ENCODE results near the gene PTPRG. TPM values are rescaled to one million over a fixed set of nuclear protein-coding genes. Genes with fewer than 3 reads are reported as not detected.

PTPRG gene
- total RNA-seq, 3 donors from 2014 or later (not counting 1 experiment from before 2014, with no cell fraction given) = 1.0 to 2.9 (median 2.5) TPM

DNA sequence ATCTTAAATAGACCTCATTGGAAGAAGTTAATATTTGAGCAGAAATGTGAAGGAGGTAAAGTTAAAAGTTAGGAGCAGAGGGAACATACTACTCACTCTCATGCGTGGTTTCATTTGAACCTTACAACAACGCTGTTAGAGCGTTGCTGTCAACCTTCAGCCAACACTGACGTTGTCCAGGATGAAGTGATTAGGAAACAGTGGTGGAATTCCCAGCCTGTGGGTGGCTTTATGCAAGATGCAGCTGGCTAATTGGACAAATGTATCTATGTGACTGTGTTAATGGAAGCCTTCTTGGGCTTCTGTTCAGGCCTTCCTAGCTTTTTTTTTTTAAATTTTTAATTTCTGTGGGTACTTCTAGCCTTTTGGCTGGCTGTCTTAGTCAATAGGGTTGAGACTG lies 40.5 kb downstream of the PTPRG start:
- ATAC-seq (no peak), DNase-seq (no peak)
- no peaks in the 10 kb centered on the region for H3K27me3 Mint-ChIP-seq (ENCODE audit: low read depth in 2 of 2)
- no peak overlapping the region for H3K4me3 Mint-ChIP-seq
- H3K27ac Mint-ChIP-seq = no peak overlapping the region
- Histone ChIP-seq H3K36me3 (ENCODE audit: control insufficient read depth, insufficient read depth, low read length) (no peaks in the 10 kb centered on the region), H3K4me3 (ENCODE audit: low read length) (no peak overlapping the region), H3K4me1 (ENCODE audit: control insufficient read depth, insufficient read depth, low read length) (no peaks in the 10 kb centered on the region), H3K27me3 (ENCODE audit: control insufficient read depth, insufficient read depth, low read length) (no peaks in the 10 kb centered on the region), H3K27ac (ENCODE audit: low read length) (no peak overlapping the region), H3K9me3 (ENCODE audit: control insufficient read depth, insufficient read depth, low read length) (no peaks in the 10 kb centered on the region)
- intact Hi-C loops (cut with micrococcal nuclease) = no loop called here
- 94% methylated on average over 4 of the region's 4 CpGs for WGBS (ENCODE audit: insufficient coverage)
- no peaks in the 10 kb centered on the region for H3K36me3 Mint-ChIP-seq
- H3K9me3 Mint-ChIP-seq = peaks cover 0 to 4% of the 10 kb centered on the region in 2 donors
- TF ChIP-seq, protein P1, sequence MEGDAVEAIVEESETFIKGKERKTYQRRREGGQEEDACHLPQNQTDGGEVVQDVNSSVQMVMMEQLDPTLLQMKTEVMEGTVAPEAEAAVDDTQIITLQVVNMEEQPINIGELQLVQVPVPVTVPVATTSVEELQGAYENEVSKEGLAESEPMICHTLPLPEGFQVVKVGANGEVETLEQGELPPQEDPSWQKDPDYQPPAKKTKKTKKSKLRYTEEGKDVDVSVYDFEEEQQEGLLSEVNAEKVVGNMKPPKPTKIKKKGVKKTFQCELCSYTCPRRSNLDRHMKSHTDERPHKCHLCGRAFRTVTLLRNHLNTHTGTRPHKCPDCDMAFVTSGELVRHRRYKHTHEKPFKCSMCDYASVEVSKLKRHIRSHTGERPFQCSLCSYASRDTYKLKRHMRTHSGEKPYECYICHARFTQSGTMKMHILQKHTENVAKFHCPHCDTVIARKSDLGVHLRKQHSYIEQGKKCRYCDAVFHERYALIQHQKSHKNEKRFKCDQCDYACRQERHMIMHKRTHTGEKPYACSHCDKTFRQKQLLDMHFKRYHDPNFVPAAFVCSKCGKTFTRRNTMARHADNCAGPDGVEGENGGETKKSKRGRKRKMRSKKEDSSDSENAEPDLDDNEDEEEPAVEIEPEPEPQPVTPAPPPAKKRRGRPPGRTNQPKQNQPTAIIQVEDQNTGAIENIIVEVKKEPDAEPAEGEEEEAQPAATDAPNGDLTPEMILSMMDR (IDR thresholded peaks at IDR 0.05) = no peak
- H3K4me1 Mint-ChIP-seq = no peaks in the 10 kb centered on the region

DNA sequence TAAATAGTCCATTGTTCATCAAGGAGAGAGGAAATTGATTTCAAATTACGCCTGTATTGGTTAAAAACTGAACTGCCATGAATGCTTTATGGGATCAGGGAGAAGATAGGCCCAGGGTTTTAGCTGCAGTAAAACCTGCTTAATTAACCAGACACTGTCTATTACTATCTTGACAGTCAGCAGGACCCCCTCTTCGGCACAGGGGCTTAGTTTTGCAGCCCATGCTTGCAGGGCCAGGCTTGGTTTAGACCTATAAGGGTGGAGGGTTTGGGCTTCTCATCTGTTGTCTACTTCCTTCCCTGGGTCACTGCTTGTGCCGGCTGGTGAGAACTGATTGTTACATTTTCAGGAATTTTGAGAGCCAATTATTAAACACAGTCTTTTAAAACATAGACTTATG lies 41.1 kb downstream of the PTPRG start:
- Histone ChIP-seq H3K4me3 (ENCODE audit: low read length) (no peak overlapping the region), H3K4me1 (ENCODE audit: control insufficient read depth, insufficient read depth, low read length) (no peaks in the 10 kb centered on the region), H3K27me3 (ENCODE audit: control insufficient read depth, insufficient read depth, low read length) (no peaks in the 10 kb centered on the region), H3K9me3 (ENCODE audit: control insufficient read depth, insufficient read depth, low read length) (no peaks in the 10 kb centered on the region), H3K27ac (ENCODE audit: low read length) (no peak overlapping the region), H3K36me3 (ENCODE audit: control insufficient read depth, insufficient read depth, low read length) (no peaks in the 10 kb centered on the region)
- ATAC-seq (no peak), DNase-seq (no peak)
- intact Hi-C loops (cut with micrococcal nuclease) = no loop called here
- peaks cover 0 to 4% of the 10 kb centered on the region in 2 donors for H3K9me3 Mint-ChIP-seq
- no peak overlapping the region for H3K27ac Mint-ChIP-seq
- TF ChIP-seq, protein P1 (IDR thresholded peaks at IDR 0.05) = no peak
- H3K27me3 Mint-ChIP-seq (ENCODE audit: low read depth in 2 of 2) = no peaks in the 10 kb centered on the region
- H3K4me1 Mint-ChIP-seq = no peaks in the 10 kb centered on the region
- WGBS (ENCODE audit: insufficient coverage) = 79% methylated on average over 3 of the region's 3 CpGs
- no peaks in the 10 kb centered on the region for H3K36me3 Mint-ChIP-seq
- no peak overlapping the region for H3K4me3 Mint-ChIP-seq

DNA sequence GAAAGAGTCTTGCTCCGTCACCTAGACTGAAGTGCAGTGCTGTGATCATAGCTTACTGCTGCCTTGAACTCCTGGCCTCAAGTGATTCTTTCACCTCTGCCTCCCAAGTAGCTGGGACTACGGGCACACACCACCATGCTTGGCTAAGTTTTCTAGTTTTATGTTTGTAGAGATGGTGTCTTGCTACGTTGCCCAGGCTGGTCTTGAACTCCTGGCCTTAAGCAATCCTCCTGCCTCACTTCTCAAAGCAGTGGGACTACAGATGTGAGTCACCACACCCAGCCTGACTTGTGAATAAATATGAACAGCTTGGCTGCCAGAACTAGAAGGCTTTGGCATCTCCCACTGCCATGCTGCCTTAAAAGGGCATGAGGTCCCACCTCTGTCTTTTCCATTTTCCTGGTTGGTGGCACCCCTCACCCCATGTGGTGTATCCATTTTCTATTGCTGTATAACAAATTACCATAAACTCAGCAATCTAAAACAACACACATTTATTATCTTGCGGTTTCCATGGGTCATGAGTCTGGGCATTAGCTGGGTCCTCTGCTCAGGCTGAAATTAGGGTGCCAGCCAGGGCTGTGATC lies 44.3 kb downstream of the PTPRG start:
- H3K27ac ChIP-seq (ENCODE audit: low read length) = no peak overlapping the region
- Mint-ChIP-seq H3K36me3 (no peaks in the 10 kb centered on the region), H3K27me3 (ENCODE audit: low read depth in 2 of 2) (no peaks in the 10 kb centered on the region), H3K27ac (no peak overlapping the region), H3K4me3 (no peak overlapping the region), H3K9me3 (peaks cover 0 to 3% of the 10 kb centered on the region in 2 donors), H3K4me1 (no peaks in the 10 kb centered on the region)
- WGBS (ENCODE audit: insufficient coverage) = 88% methylated on average over 3 of the region's 4 CpGs
- no peak for ATAC-seq
- H3K36me3 ChIP-seq (ENCODE audit: control insufficient read depth, insufficient read depth, low read length) = no peaks in the 10 kb centered on the region
- TF ChIP-seq, protein P1 (IDR thresholded peaks at IDR 0.05) = no peak
- no peaks in the 10 kb centered on the region for H3K4me1 ChIP-seq (ENCODE audit: control insufficient read depth, insufficient read depth, low read length)
- intact Hi-C loops (cut with micrococcal nuclease) = no loop called here
- no peak overlapping the region for H3K4me3 ChIP-seq (ENCODE audit: low read length)
- no peak for DNase-seq
- H3K9me3 ChIP-seq (ENCODE audit: control insufficient read depth, insufficient read depth, low read length) = no peaks in the 10 kb centered on the region
- no peaks in the 10 kb centered on the region for H3K27me3 ChIP-seq (ENCODE audit: control insufficient read depth, insufficient read depth, low read length)

DNA sequence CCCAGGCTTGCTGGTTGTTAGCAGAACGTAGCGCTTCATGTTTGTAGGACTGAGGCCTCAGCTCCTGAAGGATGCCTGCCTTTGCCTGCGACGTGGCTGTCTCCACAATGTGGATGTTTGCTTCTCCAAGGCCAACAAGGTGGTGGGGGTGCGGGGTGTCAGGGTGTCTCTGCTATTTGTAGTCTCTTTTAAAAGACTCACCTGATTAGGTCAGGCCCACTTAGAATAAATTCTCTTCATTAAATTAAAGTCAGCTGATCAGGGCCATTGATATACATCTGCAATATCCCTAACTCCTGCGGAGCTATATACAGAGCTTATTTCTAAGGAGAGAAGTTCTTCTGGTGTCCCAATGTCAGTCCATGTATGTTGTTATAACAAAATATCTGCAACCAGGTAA lies 44.8 kb downstream of the PTPRG start:
- Mint-ChIP-seq H3K27ac (no peak overlapping the region), H3K4me3 (no peak overlapping the region), H3K36me3 (no peaks in the 10 kb centered on the region), H3K27me3 (ENCODE audit: low read depth in 2 of 2) (no peaks in the 10 kb centered on the region), H3K9me3 (peaks cover 0 to 4% of the 10 kb centered on the region in 2 donors), H3K4me1 (no peaks in the 10 kb centered on the region)
- Histone ChIP-seq H3K27ac (ENCODE audit: low read length) (no peak overlapping the region), H3K4me3 (ENCODE audit: low read length) (no peak overlapping the region), H3K27me3 (ENCODE audit: control insufficient read depth, insufficient read depth, low read length) (no peaks in the 10 kb centered on the region), H3K9me3 (ENCODE audit: control insufficient read depth, insufficient read depth, low read length) (no peaks in the 10 kb centered on the region), H3K4me1 (ENCODE audit: control insufficient read depth, insufficient read depth, low read length) (no peaks in the 10 kb centered on the region), H3K36me3 (ENCODE audit: control insufficient read depth, insufficient read depth, low read length) (no peaks in the 10 kb centered on the region)
- TF ChIP-seq, protein P1 (IDR thresholded peaks at IDR 0.05) = no peak
- DNase-seq (no peak), ATAC-seq (no peak)
- intact Hi-C loops (cut with micrococcal nuclease) = no loop called here
- 90% methylated on average over 5 of the region's 6 CpGs for WGBS (ENCODE audit: insufficient coverage)

Data from natural killer cell (primary cell).